Islet precursor cell (in vitro differentiated cells): Measurements from ENCODE around the gene EPB41L5.

Experiments used
- DNase-seq: peaks from one replicate; pipeline ENCODE4 v3.0.0-alpha.2; 2018

EPB41L5 gene

DNA sequence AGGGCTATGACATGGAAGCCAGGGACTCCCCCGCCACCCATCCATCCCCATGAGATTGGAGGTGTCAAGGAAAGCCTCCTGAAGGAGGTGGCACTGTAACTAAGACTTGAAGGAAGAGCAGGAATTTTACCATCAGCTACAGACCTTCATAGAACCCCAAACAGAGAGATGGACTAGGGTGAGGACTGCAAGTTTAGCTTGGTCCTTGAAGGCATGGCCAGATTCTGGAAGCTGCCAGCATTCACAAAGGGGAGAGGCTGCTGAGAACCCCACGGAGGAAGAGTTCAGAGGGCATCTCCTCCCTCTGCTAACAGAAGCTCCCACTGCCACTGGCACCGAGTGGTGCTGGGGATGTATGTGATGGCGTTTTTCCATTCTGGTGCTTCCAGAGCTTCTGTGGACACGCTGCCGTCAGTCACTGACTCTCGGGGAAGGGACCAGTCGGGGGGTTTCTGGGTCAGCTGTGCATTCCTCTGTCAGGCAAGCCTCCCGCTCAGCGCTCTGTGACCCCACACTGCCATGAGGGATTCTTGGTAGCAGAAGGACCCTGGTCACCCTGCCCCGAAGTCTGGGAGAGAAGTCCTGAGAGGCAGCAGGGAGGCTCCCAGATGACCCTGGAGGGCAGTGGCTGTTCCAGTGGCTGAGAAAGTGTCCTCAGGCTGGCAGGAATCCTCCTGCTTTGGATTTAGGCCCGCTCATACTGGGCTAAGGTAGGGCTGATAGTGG lies 192.2 kb downstream of the EPB41L5 start:
- DNase-seq, result peak; percentile 35

DNA sequence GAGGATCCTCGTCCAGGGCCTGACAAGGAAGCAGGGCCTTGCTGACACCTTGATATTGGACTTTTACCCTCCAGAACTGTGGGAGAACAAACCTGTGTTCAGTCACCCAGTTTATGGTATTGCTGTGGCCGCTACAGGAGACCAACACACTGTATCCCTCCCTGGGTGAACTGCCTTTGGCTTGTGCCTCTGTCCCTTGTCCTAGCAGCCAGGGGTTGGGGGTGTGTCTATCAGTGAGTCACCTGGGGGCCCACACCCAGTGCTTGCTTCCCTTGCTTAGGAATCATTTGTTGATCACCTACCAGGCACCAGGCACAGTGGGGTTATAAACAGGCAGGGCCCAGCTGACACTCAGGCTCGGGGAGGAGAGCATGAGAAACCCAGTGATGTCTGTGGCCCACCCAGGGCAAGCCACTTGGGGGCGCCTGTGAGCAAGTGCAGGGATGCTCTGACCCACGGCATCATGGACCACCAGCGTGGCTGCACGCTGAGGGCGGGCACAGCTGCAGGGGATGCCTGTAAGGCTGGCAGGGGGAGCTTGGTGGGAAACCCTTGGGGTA lies 193.2 kb downstream of the EPB41L5 start:
- DNase-seq, result peak; percentile 70

DNA sequence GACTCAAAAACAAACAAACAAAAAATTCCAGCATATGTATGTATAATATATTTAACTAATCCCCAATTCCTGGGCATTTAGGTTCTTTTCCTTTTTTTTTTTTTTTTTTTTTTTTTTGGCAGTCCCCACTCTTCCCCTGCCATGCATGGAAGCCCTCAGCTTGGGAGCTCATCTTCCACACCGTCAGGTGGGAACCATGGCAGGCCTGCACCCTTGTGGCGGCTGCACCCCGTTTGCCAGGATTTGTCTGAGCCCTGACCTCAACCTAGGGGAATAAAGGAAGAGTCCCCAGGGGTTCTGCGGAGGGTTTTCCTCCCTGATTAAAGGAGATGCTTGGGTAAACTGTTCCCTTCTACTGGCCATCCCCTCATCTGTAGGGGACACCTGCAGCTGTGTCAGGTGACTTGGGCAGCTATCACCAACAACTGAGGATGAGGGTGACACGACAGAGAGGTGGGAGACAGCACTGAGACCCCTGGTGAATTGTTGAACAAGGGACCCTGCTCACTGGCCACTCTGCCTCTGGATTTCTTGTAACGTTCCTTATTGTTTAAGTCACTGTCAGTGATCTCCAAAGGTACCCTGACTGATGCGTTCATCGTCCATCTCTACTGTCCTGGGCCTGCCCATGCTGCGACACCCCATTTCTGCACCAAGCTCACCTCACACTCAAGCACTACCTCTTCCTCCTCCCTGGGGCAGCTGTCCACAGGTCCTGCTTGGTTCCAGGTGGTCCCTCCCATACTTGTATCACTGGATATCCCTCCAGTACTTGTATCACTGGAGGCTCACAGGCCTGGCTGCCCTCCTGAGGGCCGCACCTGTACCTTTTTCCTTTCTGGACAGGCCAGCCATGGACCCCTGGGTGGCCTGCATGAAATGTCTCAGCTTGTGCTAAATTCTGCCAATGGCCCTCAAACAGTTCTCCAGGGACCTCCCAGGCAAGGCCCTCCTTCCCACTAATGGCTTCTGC lies 195.8 kb downstream of the EPB41L5 start:
- DNase-seq, result peak; percentile 43

DNA sequence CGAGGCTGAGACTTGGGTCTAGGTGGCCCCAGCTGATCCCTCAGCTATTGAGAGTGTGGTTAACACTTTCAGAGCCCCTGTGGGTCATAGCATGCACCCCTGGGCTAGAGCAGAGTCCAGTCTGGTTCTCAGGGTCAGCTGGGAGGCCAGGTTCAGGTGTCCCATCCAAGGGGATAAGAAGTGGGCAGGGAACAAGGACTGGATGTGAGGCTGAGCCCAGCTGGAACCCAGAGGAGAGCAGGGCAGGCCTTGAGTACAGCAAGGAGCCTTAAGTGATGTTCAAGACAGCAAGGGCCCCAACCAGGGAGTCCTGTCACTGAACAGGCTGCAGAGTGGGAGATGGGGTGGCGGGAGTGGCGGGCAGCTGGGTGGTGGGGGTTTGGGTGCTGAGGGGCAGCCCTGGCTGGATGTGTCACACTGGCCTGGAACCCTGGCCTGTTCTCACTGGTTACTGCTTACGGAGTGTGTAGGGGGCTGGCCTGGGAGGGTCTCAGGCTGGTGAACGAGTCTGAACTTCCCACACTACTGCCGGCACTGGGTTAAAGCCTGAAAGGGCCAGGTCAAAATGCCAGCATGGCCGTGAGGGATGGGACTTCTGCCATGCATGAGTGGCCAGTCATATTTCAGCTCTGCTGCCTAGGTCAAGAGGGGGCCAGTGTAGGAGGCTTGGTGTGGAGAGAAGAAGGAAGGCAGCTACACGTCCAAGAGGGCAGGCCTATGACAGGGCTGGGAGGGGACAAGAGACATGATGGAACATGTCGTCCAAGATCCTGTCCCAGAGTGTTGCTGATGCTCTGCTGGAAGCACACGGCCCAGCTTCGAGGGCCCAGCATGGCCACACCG lies 196.8 kb downstream of the EPB41L5 start:
- peak; percentile 41 for DNase-seq

DNA sequence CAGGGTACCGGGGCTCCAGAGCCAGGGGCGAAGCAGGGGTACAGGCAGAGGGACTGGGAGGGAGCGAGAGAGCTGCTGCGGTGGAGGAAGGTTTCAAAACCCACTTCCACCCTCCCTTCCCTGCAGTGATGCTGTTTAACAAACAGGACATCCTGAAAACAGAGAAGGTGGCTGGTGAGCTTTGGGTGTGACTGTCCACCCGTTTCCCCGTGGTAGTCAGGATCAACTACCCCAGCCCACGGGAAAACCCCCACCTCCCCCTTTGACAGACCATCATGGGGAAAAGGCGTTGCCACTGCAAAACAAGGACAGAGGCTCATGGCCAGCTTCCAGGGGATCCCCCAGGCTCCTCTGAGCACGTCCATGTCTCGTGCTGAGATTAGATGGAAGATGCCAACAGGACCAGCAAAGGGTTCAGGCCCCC lies 197.4 kb downstream of the EPB41L5 start:
- DNase-seq, result no peak

DNA sequence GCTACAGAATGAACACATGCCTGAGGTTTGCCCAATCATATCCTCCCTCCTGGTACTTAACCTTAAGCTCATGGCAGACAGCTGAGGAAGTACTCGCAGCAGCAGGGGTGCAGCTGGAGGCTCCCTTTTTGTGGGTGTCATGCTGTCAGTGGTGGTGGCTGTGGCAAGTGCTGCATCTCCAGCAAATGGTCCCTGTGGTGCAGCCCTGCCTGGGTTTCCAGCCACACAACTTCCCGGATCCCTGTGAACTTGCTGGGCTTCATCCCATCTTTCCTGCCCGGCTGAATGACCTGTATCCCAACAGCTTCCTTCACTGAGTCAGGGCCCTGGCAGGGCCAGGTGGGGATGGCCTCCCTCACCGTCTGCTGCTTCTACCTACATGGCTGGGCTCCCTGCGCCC lies 205.3 kb downstream of the EPB41L5 start:
- DNase-seq, result peak; percentile 43

DNA sequence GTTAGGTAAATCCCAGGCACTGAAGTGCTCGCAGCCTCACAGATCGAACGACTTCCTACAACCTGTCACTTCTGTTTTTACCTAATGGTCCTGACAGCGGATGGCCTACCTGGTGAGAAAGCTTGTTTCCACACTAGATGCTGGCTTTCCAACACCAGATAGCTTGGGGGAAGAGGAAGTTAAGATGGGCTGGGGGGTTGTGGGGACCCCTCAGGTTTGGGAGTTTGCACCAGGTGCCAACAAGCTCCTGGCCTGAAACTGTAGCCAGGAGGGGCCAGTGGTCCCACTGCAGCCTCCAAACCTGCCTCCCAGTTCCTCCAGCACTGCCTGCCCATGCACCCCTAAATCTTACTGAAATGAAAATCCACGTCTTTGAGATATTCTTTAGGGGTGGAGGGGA lies 206.4 kb downstream of the EPB41L5 start:
- peak; percentile 38 for DNase-seq

DNA sequence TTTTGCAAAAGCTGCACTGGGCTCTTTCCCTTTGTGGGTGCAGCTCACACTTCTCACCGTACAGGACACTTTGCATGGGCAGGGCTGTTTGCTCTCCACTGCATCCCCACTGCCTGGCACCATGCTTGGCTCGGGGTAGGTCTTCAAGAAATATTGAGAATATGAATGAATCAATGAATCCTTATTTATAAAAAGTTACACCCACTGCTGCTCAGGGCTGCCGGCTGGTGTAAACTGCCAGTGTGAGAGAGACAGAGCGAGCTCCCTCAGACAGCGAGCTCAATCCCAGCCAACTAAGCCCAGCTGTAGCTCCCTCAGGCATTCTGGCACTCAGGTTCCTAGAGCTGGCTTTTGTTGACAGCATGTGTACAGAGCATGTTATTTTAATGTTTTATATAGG lies 206.9 kb downstream of the EPB41L5 start:
- DNase-seq, result peak; percentile 29

DNA sequence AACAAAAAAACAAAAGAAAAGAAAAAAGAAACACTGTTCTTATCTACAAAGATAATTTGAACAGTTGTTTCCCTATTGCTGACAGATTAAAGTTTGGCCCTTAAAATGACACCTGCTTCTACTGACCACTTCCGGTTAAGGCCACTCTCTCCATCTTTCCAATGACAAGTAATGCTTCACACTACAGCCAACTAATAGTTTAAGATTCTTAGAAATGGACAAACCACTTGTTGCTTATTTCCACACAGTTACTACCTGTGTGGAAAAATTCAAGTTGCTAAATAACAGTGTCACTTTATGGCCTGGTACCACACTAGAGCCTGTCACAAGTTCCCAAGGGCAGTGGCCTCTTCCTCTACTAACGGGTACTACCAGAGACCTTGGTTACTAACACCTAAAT lies 207.9 kb downstream of the EPB41L5 start:
- DNase-seq, result peak; percentile 5

DNA sequence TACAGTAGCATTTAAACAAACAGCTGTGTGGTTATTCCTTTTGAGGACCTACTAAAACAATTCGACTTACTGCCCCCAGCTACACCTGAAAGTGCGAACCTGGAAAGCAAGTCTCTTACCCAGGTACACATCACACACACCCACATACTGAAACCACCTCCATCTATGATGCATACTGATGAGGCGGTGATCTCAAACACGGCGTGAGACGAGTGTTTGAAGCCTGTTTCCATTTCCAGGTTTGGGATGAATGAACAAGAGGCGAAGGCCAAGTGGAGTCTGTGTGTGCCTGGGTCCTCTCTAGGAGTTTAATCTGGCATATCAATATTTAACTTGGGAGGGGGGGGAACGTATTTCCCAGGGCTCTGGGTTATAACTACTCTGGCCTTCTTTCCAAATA lies 208.7 kb downstream of the EPB41L5 start:
- peak; percentile 14 for DNase-seq

DNA sequence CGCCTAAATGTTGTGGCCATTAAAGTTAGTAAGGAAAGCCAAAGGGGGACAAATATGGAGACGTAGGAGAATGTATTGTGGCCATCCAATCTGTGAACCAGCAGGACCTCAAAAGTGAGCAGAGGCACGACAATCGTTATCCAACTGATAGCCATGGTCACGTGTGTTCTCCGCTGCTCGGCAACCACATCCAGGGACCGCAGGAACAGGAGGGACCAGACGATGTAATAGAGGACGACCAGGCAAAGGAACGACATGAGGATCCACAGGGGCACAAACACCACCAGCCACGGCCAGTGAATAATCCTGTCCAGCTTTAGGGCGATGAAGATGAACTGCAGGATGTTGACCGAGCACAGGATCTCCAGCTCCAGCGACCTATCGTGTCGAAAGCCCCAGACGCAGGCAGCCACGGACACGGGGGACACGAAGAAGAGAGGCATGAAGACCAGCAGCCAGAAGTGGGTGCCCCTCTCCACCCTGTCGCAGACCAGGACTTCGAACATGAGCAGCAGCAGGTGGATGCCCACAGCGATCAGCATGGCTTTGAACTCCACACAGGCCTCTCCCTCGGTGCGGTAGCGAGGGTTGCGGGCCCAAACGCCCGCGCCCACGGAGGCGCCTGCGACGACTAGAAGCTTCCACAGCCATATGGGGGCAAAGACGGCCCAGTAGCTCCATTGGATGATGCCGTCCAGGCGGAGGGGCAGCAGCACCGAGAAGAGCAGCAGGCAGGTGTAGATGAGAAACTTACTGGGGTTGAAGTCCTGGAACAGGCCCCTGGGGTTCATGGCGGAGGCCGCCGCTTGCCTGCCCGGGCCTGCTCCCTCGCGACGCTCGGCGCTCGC lies 209.5 kb downstream of the EPB41L5 start:
- no peak for DNase-seq

DNA sequence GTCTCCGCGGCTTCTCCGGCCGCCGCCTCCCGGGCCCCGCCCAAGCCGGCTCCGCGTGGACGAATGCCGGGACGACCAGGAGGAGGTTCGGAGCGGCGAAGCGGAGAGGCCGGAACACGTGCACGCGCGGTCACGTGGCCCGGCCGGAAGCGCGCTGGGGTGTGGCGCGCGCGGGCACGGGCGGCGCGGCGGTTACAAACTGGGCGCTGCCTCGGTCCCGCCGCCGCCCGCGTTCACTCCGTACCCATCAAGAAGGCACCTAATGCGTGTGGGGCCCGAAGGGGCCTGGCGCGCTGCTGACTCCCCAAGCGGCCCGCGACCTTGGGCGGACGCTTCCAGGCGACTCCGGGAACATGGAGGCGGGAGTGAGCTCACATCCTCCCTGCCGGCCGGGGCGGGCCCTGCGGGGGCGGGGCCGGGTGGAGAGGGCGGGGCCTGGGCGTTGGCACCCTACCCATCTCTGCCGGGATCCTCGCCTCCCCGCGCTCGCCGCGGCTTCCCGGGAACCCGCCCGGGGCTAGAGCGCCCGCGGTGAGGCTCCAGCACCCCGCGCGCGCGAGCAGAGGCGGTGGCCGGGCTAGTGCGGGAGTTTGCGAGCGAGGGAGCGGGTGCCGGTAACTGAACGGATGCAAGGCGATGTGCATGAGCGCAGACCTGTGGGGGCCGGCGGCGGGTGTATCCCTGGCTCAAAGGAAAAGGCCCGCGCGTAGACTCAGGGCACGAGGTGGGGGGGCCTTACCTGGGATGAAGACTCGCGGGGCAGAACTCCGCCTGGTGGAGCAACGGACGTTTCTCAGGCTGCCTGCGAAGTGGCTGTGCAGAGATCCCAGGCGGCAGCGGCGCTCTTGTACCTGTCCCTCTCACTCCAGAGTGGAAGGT lies 210.4 kb downstream of the EPB41L5 start, which contains the start of gene TMEM185B:
Gene TMEM185B (minus strand): TSS at position 367 of the 879 bp plus-strand sequence. CDS start 424 bp downstream, outside the sequence.
- DNase-seq, result peak; percentile 94

DNA sequence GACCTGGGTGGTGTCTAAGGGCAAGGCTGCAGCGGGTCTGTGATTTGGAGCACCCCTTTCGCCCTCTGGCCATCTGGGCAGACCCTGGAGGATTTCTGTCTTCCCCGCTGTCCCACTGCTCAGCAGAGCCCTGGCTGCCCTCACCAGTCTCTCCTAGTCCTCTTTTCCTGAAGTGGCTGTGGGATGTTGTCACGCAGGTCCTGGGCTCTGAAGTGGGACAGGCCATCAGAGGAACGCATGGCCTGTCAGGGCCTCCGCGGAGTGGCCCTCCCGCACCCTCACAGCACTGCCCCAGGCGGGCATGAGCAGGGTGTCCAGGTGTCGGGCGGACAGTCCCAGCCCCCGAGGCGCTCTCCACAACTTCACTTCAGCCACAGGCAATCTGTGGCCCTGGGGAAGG lies 211.4 kb downstream of the EPB41L5 start:
- peak; percentile 61 for DNase-seq

DNA sequence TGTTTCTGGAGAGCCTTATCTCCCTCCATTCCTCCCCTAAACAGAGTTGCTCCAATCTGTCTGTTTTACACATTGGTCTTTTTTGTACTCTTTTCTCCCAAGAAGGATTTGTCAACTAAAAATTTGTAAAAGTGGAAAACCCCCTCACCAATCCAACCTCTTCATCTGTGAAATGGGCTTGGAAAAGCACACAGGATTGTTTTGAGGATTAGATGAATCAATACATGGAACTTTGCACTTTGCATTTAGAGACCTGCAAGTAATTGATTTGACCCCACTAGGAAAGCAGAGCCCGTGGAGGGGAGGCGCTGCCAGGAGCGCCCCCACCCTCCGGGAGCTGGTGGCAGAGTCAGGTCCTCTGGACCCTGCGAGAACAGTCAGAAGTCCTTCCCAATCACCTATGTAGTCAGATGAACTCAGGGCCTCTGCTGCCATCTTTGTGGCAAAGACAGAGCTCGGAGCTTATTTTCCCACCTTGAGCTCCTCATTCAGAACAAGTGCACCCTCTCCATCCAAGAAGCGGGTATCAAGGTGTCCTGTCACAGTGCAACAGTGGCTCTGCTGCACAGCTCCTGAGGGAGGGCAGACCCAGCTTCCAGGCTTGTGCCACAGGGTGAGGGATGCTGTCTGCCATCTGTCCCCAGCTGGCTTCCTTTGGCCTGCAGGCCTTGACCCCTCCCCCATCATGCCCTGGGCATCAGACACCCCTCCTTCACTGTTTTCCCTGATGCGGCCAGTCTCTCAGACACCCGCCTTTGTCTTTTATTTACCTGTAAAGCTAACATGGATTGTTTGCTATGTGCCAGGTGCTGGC lies 212.1 kb downstream of the EPB41L5 start:
- no peak for DNase-seq

DNA sequence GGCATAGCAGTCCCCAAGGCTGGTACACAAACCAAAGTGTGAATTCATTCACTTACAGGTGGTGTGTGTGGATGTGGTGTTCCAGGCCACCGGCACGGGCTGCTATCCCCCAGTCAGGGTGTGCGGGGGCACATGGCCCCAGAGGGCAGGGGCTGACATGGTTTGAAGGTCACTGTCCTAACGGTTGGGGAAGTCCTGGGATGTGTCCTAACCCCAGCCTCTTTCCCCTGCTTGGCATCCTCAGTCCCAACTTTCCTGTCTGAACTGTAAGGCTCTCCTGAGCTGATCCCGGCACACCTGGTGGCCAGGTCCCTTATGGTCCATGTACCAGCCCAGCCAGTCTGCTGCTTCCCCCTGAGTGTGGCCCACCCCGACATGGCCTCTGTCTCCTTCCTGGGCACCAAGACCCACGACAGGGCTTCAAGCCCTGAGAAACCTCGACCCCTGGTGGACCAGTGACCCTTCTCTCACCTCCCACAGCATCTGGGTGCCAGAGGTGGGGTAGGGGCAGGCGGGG lies 212.7 kb downstream of the EPB41L5 start:
- peak; percentile 48 for DNase-seq

DNA sequence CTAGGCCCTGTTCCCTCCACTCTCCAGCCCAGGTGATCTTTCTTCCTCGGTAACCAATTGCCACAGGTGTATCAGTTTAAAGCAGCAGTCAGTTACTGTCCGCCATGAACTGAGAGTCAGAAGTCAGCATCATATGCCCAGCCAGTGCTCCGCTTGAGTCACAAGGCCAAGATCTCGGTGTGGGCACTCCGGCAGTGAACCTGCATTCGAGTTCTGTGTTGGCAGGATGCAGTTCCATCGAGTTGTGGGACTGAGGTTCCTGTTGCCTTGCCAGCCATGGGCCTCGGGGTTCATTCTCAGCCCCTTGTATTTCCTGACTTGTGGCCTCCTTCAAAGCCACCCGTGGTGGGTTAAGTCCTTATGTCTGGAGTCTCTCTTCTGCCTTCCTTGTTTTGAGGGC lies 213.4 kb downstream of the EPB41L5 start:
- peak; percentile 39 for DNase-seq

DNA sequence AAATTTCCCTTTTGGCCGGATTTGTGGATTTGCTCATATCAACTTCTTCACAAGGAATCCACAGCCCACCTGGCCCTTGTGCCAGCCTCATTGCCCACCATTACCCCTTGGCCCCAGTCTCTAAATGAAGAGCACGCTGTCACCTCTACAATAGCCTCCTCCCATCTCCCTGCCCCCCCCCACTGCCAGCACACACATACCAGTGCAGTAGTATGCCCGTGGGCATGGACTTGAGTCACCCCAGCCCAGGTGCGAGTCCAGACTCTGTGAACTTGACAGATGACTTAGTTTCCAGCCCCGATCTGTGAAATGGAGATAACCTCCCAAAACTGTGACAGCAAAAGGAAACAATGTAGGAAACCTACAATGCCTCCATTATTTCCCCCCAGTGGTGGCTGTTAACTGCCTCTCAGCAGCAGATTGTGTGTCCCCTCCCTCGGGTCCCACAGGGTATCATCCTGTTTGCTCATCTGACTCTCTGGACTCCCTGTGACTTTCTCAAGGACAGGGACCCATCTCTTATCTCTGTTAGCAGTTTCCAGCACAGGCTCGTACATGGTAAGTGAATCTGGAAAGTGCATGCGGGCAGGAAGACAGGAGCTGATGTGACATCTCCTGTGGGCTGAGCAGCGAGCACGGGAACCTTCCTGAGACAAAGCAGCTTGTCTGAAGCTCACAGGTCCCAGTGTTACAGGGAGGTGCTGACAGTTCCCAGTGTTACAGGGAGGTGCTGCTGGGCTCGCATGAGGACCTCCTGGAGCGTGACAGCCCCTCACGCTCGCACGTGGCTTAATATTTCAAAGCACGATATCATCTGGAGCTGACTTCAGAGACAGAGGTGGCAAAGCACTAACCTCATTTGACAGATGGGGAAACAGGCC lies 214.5 kb downstream of the EPB41L5 start:
- no peak for DNase-seq

DNA sequence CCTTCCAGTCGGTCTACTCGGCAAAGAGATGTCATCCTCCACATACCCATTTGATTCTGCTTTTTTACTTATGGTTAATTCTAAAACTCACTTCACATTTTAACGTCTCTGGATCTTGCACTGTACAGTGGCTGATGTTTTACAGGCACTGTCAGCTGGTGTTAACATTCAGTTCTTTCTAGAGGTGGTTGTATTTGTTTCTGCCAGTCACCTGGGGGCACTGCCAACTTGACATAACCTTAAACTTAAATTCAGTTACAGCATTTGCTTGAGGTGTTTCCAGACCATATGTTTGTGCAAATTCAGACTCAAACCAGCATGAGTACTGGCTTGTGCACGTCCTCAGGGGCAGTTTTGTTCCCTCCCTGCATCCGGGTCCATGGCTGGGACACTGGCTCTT lies 215.6 kb downstream of the EPB41L5 start:
- no peak for DNase-seq
